GM21381 (cell line): ENCODE measurements around the gene NIPAL3.

Experiments used
- ATAC-seq: cut with Tn5 transposase; IDR thresholded peaks from one replicate; pipeline ENCODE4 v1.9.1; 2021; ENCODE audit warnings: mild to moderate bottlenecking, moderate library complexity; ENCODE audit not compliant: unreplicated experiment

The NIPAL3 gene

GRCh38 chr1:24415334-24415909 lies at the start of gene NIPAL3:
TSS of gene NIPAL3 (plus strand) at chr1:24415802. CDS start at chr1:24419548, 3,746 bp downstream.
- ATAC-seq, result peak; percentile 97

- ATAC-seq, result no peak
These were observed 48.9 kb upstream of the NIPAL3 start for GRCh38 chr1:24366707-24367106.

GRCh38 chr1:24369199-24369598 lies 46.4 kb upstream of the NIPAL3 start:
- no peak for ATAC-seq

- ATAC-seq, result no peak
These were observed 45.8 kb upstream of the NIPAL3 start for GRCh38 chr1:24369801-24370200.

- ATAC-seq, result no peak
These were observed 42.6 kb upstream of the NIPAL3 start for GRCh38 chr1:24373044-24373443.

- ATAC-seq, result no peak
These were observed 41.9 kb upstream of the NIPAL3 start for GRCh38 chr1:24373710-24374109.

- no peak for ATAC-seq
These were observed 40.5 kb upstream of the NIPAL3 start for GRCh38 chr1:24374891-24375786.

- no peak for ATAC-seq
These were observed 35.8 kb upstream of the NIPAL3 start for GRCh38 chr1:24379733-24380315.

GRCh38 chr1:24380508-24380907 lies 35.1 kb upstream of the NIPAL3 start:
- no peak for ATAC-seq

GRCh38 chr1:24381256-24381655 lies 34.3 kb upstream of the NIPAL3 start:
- ATAC-seq, result no peak

- ATAC-seq, result no peak
These were observed 33.4 kb upstream of the NIPAL3 start for GRCh38 chr1:24382165-24382577.

- no peak for ATAC-seq
These were observed 32.1 kb upstream of the NIPAL3 start for GRCh38 chr1:24383381-24383940.

GRCh38 chr1:24384251-24385090 lies 31.1 kb upstream of the NIPAL3 start:
- ATAC-seq, result peak; percentile 58

- ATAC-seq, result no peak
These were observed 30.3 kb upstream of the NIPAL3 start for GRCh38 chr1:24385160-24385940.

- no peak for ATAC-seq
These were observed 29.4 kb upstream of the NIPAL3 start for GRCh38 chr1:24386241-24386640.

GRCh38 chr1:24386931-24387330 lies 28.7 kb upstream of the NIPAL3 start:
- no peak for ATAC-seq

- no peak for ATAC-seq
These were observed 27.9 kb upstream of the NIPAL3 start for GRCh38 chr1:24387636-24388175.

GRCh38 chr1:24388331-24388885 lies 27.2 kb upstream of the NIPAL3 start:
- ATAC-seq, result no peak

- no peak for ATAC-seq
These were observed 26.3 kb upstream of the NIPAL3 start for GRCh38 chr1:24389231-24389678.
